Renal pelvis (tissue), 4 donors: ENCODE measurements around the gene ORM1. TPM values are rescaled to one million over a fixed set of nuclear protein-coding genes. Genes with fewer than 3 reads are reported as not detected.
"Not testable (repeated sequence)": the region's sequence is repeated elsewhere in the genome, so short reads cannot be mapped to it uniquely, and the experiment has no call there.

Experiments used
- DNase-seq: peaks from one replicate; pipeline ENCODE4 v3.0.0-alpha.2; 2013
- polyA plus RNA-seq, 3 donors: library from polyadenylated mRNA; unstranded; fragments of 120-200 nt; gene quantifications; one replicate each; pipeline ENCODE4 v1.2.1, GENCODE V29; 2013; ENCODE audit not compliant: insufficient read length in 3 of 3

ORM1 gene
- polyA plus RNA-seq, 3 donors = 0.53 TPM; not detected in 2

DNA sequence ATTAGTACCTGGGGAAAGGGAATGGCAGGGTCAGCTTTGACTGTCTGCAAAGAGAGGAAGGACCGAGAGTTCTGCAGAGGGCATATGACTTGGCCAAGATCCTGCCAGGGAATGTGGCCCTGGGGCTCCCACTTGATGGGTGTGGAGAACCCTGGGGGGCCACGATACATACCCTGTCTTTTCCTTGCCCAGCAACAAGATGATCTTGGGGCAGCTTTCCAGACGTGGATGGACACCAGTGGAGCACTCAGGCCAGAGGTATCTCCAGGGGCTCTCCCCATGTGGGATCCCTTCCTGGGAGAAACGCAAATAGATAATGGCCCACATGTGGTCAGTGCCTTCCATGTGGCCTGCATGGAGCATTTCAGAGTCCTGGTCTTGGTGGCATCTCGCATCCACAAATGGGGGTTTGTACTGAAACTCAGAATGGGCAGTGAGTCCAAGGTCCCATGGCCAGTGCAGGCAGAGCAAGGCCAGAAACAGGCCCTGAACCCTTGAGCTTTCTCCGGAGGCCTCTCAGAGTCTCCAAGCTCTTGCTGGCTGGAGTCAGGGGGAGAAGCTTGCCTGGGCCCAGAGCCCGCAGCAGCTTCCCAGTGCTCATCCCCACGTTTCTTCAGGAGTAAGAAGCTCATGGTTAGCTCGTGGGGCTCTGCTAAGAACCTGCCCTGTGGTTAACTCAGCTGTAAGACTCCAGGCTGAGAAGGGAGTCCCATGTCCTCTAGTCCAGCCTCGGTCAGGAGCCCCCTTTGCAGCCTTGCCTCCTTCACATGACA, 18.3 kb upstream of the ORM1 start:
- no peak for DNase-seq

DNA sequence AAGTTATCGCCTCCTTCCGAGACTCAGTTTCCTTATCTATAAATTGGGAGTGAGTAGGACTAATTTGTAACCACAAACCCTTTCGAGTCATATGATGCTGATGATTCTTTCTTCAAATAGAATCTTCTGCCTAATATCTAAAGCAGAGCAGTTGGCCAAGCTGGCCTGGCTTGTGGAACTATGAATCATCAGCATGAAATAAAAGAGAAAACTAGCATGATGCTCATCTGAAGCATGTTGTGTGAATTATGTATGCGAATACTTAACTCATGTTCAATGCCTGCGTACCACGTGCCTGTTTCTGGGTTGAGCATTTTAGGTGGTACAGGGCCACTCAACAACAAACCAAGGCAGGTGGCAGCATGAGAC, 15.0 kb upstream of the ORM1 start:
- DNase-seq = no peak

DNA sequence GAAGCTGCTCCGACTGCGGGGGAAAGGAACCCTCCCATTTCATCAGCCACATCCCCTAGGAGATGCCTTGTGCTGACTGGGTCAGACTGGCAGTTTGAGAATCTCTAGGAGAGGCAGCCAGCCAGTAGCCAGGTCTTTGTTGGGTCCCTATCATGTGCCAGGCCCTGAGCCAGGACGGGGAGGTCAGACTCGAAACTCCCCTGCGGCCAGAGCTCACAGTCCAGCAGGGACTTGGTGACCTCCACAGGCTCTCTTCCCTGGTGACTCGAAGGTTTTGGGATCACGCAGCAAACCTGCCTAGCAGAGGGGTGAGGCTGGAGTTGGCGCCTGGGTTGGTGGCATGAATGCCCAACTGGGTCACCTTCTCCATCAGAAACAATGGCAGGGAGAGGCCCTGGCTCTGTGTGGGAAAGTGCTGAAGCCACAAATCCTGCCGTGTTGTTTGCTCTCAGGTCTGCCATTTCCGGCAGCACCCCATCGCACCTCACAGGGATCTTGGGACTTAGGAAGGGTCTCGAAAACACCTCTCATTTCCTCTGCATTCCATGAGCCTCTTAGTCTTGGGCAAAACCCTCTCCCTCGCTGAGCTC, 14.4 kb upstream of the ORM1 start:
- DNase-seq = no peak

DNA sequence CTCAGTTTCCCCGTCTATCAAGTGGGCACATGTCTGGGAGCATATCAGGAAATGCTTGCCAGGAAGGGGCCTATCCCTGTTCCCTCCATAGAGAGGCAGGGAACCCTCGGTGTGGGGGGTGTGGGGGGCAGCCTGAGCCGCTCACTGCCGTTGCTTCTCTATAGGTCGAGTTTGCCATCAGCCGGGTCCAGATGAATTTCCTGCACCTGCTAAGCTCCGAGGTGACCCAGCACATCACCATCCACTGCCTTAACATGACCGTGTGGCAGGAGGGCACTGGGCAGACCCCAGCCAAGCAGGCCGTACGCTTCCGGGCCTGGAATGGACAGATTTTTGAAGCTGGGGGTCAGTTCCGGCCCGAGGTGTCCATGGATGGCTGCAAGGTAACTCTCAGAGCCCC, 13.8 kb upstream of the ORM1 start:
- no peak for DNase-seq

DNA sequence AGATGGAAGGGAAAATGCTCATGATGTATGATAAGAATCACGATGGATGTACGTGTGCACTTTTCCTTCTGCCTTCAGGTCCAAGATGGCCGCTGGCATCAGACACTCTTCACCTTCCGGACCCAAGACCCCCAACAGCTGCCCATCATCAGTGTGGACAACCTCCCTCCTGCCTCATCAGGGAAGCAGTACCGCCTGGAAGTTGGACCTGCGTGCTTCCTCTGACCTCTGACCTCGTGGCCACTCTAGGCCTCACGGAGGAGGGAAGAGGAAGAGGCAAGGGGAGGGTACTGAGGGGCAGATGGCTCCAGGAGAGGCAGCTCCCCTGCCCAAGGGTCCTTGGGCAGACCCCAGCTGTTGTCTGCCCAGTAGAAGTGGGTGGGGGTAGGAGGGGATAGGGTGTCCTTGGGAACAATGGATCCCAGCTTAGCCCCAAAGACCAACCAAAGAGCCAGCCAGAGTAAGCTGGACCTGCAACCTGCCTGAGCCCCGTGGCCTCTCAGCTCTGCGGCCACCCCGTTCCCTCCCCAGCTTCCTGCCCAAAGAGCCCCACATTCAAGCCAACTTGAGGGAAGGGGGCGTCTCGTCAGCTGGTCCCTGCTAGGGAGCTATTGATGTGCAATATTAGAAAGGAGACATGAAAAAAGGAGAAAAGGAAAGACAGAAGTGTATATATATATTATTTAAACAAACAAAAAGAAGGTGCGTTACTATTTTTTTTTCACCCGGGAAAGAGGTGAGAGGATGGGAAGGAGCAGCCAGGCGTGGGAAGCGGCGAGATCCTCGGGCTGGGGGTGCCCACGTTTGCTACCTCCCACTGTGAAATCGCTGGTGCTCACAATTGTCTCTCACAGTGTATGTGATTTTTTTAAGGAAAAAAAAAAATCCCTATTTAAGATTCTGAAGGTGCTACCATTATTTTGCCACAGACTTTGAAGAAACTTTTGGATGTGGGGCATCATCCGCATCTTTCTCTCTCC, 12.1 kb upstream of the ORM1 start:
- no peak for DNase-seq

DNA sequence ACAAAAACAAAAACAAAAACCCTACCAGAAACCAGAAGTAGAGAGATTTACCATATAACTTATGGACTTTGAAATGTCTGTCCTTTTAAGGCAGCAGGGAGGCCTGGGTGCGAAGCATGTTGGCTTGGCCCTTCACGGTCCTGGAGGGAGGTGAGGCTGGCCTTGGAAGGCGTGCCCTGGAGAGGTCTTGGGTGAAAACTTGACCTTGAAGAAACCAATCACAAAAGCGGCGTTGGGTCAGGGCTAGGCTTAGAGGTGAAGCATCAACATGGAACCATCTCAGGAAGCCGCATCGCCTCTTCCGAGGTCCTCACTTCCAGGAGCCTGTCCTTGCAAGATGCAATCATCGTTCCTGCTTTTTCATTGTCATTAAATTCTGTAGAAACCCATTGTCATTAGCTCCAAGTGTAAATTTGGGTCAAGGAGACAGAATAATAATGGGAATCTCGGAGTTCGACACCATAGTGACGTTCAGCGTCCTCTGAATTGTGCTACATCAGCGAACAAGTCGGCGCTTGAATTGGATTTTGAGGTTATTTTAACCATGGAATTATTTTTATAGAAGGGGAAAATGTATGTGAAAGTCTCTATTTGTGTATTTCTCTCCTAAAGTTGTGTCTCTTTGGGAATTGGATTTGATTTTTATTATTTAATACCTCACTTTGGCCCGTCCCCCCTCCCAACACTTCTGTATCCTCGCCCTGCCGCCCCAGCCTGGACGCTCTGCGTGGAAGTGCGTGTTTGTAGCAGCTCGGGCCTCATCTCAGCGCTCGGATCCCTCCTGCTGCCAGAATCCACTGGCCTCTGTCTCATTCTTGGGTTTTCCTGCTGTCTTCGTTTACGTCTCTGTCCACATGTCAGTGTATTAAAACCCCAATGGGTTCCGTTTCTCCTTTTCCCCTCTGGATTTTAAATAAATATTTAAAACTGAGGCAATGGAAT, 11.1 kb upstream of the ORM1 start:
- no peak for DNase-seq

DNA sequence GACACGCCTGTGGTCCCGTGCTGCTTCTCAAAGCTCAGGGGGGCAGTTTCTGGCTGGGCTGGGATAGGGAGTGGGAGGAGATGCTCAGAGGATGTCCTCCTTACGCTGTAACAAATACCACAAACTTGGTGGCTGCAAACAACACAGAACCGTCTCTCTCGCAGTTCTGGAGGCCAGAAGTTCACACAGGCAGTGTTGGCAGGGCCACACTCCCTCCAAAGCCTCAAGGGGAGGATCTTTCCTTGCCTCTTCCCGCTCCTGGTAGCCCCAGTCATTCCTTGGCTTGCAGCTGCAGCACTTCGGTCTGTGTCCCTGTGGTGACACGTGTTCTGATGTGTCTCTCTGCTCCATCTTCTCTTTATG, 10.4 kb upstream of the ORM1 start:
- DNase-seq = no peak

DNA sequence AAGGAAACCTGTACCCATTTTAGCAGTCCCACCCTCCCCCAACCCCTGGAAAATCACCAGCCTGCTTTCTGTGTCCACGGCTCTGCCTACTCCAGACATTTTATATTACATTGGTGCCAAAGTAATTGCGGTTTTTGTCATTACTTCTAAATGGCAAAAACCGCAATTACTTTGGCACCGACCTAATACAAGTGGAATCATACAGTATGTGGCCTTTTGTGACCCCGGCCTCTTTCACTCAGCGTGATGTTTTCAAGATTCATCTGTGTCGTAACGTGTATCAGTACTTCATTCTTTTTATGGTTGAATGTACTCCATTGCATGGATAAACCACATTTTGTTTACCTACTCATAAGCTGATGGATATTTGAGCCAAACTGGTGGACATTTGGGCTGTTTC, 9.7 kb upstream of the ORM1 start:
- no peak for DNase-seq

DNA sequence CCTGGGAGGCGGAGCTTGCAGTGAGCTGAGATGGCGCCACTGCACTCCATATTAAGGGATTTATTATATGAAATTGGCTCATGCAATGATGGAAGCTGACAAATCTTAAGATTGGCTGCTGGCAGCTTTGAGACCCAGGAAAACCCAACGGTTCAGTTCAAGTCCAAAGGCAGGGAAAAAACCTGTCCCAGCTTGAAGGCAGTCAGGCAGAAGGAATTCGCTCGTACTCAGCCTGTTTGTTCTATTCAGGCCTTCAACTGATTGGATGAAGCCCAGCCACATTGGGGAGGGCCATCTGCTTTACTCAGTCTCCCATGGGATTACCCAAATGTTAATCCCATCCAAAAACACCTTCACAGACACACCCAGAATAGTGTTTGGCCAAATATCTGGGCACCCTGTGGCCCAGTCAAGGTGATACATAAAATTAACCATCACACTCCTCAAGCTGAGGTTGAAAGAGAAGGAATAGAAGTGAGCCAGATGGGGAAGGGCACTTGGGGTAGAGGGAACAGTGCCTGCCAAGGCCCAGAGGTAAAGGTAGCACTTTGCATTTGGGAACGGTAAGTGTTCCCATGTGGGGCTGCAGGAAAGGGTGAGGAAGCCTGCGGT, 8.5 kb upstream of the ORM1 start:
- no peak for DNase-seq

DNA sequence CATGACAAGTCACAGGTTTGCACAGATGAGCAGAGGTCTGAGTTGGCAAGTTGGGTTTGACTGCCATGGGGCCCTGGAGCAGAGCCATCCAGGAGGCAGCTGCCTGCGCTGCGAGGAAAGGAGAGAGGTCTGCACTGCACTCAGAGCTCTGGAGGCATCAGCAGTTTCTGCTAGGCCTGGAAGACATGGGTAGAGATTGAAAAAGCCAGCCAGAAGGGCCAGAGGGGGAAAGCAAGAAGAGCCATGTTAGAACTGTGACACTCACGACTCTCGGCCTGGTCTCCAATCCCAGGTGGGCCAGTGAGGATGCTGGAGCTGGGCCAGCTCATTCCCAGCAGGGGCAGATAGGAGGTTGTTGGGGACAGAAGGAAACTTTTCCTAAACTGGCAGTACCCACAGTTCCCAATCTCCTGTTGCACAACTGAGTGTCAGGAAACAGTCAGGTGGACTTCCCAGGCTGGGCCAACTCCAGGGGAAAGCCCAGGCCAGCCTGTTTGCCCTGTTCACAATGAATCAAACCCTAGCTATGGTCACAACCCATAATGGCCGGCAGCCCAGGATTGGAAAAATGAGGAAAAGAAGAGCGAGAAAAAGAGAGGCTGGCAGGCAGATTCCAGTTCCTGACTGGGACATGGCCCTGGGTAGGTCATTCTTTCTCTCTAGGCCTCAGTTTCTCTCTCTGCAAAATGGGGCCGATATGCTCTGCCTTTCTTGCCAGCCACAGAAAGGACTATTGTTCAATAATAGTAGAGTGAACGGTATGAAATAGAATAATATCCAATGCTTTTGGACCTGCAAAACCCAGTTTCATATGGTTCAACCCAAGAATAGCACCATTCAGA, 7.8 kb upstream of the ORM1 start:
- DNase-seq = no peak

GRCh38 chr9:114315723-114316363, 7.1 kb upstream of the ORM1 start:
- no peak for DNase-seq

DNA sequence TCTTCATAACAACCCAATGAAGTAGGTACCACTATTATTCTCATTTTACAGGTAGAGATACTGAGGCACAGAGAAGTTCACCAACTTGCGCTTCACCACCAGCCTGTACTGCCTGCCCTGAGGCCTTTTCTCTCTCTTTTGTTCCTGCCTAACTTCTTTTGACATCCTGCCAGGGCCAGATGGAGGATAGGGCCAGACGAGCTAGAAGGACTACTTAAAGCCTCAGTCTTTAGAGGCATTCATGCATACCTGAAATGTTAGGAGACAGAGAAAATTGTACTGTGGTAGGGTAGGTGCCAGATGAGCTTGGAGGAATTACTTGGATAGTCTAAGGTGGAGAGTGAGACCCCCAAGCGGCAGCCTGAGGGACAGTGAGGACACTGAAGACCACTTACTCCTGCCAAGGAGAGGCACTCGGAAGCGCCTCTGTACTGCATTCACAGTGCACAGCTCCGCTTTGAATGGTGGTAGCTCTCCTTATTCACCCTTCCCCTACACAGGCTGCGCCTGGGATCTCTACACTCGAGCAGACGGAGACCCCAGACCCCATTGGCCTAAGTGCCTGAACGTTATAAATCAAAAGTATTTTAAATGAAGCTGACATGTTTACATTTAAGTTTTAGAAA, 6.2 kb upstream of the ORM1 start:
- DNase-seq = no peak

DNA sequence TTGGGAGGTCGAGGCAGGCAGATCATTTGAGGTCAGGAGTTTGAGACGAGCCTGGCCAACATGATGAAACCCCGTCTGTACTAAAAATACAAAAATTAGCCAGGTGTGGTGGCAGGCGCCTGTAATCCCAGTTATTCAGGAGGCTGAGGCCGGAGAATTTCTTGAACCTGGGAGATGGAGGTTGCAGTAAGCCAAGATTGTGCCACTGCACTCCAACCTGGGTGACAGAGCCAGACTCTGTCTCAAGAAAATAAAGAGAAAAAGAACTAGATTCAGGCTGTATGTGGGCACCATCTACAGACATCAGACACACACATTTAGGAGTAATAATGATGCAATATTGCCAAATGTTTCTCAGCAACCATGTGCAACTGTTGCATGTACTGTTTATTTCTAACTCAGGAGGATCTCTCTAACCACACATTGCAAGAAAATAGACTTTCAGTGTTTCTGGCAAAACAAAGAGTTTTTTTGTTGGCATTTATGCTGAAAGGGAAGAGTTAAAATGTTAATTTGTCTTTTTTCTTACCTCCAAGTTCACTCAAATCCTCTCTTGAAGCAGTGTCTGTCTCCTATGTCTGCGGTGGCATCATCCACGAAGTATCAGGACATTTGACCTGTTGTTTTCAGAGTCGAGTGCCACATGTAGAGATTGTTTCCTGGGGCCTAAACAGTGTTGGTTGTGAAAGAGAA, 5.1 kb upstream of the ORM1 start:
- DNase-seq = no peak

GRCh38 chr9:114318416-114318815, 4.5 kb upstream of the ORM1 start:
- DNase-seq = no peak

DNA sequence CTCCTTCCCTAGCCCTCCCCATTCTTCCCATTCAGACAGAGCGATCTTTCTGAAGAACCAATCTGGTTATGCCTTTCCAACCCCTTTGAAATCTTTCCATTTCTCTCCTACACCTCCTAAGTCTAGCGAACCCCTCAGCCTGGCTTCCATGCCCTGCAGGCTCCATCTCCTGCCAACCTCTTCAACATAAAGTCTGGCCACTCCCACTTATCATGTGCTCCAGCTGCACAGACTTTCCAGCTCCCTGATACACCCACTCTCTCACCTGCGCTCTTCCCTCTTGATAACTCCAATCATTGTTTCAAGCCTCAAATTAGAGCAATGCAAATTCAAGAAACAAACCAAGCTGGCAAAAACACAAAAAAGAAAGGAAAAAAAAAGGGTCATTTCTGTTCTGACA, 3.8 kb upstream of the ORM1 start:
- no peak for DNase-seq

- not testable (repeated sequence) for DNase-seq
These were observed 2.2 kb upstream of the ORM1 start for GRCh38 chr9:114320710-114321109.

DNA sequence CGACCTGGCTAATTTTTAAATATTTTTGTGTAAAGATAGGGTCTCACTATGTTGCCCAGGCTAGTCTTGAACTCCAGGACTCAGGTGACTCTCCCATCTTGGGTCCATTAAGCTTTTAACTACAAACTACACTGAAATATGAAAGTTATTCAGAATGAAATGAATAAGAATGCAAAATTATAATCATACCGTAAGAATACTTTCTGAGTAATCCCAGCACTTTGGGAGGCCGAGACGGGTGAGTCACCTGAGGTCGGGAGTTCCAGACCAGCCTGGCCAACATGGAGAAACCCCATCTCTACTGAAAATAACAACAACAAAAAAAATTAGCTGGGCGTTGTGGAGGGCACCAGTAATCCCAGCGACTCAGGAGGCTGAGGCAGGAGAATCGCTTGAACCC, 1.1 kb upstream of the ORM1 start:
- DNase-seq = no peak

GRCh38 chr9:114322160-114322818, 609 bp upstream of the ORM1 start:
- not testable (repeated sequence) for DNase-seq
